Thoracic aorta (tissue), 2 donors: Measurements from ENCODE around the gene CLDN18. TPM values are rescaled to one million over a fixed set of nuclear protein-coding genes. Genes with fewer than 3 reads are reported as not detected.

Experiments
- ATAC-seq: fragments of 150-250 bp; one replicate; pipeline ENCODE4 v1.8.0; 2017; ENCODE audit warnings: low read depth; ENCODE audit not compliant: insufficient number of reproducible peaks, low FRiP score
- DNase-seq: peaks from one replicate; pipeline ENCODE4 v3.0.0-alpha.2; 2020; ENCODE audit warnings: low spot score
- H3K27ac ChIP-seq, 2 donors: fragments of 200-600 bp; sonication (generic); 1 replicate in 1 of 2; 2 replicates in 1 of 2; pipeline ENCODE4 v1.5.1; 2016; ENCODE audit warnings: mild to moderate bottlenecking in 2 of 2, moderate library complexity in 2 of 2
- H3K27me3 ChIP-seq: fragments of 200-600 bp; sonication (generic); replicated peaks from 2 replicates; pipeline ENCODE4 v1.6.0; 2016; ENCODE audit warnings: mild to moderate bottlenecking; ENCODE audit not compliant: insufficient read depth
- H3K36me3 ChIP-seq: fragments of 200-600 bp; sonication (generic); one replicate; pipeline ENCODE4 v1.5.1; 2016
- H3K4me1 ChIP-seq, 2 donors: fragments of 200-600 bp; sonication (generic); 1 replicate in 1 of 2; 2 replicates in 1 of 2; pipeline versions ENCODE4 v1.5.1 to v1.6.0; 2016; ENCODE audit warnings: low read depth in 2 of 2, mild to moderate bottlenecking in 1 of 2; ENCODE audit not compliant: control insufficient read depth in 1 of 2
- H3K4me3 ChIP-seq: fragments of 200-600 bp; sonication (generic); 2 replicates; pipeline ENCODE4 v1.5.1; 2016; ENCODE audit warnings: mild to moderate bottlenecking
- H3K9me3 ChIP-seq: fragments of 200-600 bp; sonication (generic); 2 replicates; pipeline ENCODE4 v1.5.1; 2016
- CTCF ChIP-seq: fragments of 200-600 bp; sonication (generic); IDR thresholded peaks from one replicate; pipeline ENCODE4 v1.5.1; 2019; ENCODE audit warnings: antibody characterized with exemption
- total RNA-seq, 2 donors: library from RNA; depleted of rRNA; stranded (reverse); fragments of >200 nt; gene quantifications; one replicate each; pipeline versions ENCODE4 v1.1.0 to v1.2.3, GENCODE V29; 2016

CLDN18 gene
- total RNA-seq, 2 donors from 2014 or later, result 7.3 TPM; not detected in 1

- Histone ChIP-seq H3K4me1 (no peaks in the 10 kb centered on the region), H3K27ac (no peak overlapping the region), H3K27me3 (no peaks in the 10 kb centered on the region), H3K4me3 (no peak overlapping the region), H3K9me3 (no peaks in the 10 kb centered on the region), H3K36me3 (no peaks in the 10 kb centered on the region)
- no peak for TF ChIP-seq CTCF
- ATAC-seq (no peak), DNase-seq (no peak)
Observed at GRCh38 chr3:137978328-137978727, 31.6 kb upstream of the CLDN18 start.

GRCh38 chr3:137987723-137988122 lies 22.2 kb upstream of the CLDN18 start:
- no peak overlapping the region for H3K27ac ChIP-seq
- no peaks in the 10 kb centered on the region for H3K4me1 ChIP-seq
- H3K4me3 ChIP-seq, result no peak overlapping the region
- H3K9me3 ChIP-seq, result no peaks in the 10 kb centered on the region
- H3K36me3 ChIP-seq, result no peaks in the 10 kb centered on the region
- no peak for TF ChIP-seq CTCF
- ATAC-seq (no peak), DNase-seq (no peak)
- no peaks in the 10 kb centered on the region for H3K27me3 ChIP-seq

GRCh38 chr3:137988152-137988551 lies 21.8 kb upstream of the CLDN18 start:
- Histone ChIP-seq H3K4me1 (no peaks in the 10 kb centered on the region), H3K9me3 (no peaks in the 10 kb centered on the region), H3K27ac (no peak overlapping the region), H3K36me3 (no peaks in the 10 kb centered on the region), H3K4me3 (no peak overlapping the region), H3K27me3 (no peaks in the 10 kb centered on the region)
- DNase-seq, result no peak
- no peak for TF ChIP-seq CTCF
- no peak for ATAC-seq

GRCh38 chr3:137988982-137989381 lies 21.0 kb upstream of the CLDN18 start:
- no peak for TF ChIP-seq CTCF
- H3K9me3 ChIP-seq, result peaks cover 2% of the 10 kb centered on the region
- H3K4me1 ChIP-seq, result no peaks in the 10 kb centered on the region
- H3K4me3 ChIP-seq, result no peak overlapping the region
- H3K27me3 ChIP-seq, result no peaks in the 10 kb centered on the region
- no peak for DNase-seq
- no peak overlapping the region for H3K27ac ChIP-seq
- H3K36me3 ChIP-seq, result no peaks in the 10 kb centered on the region
- ATAC-seq, result no peak

- no peak for ATAC-seq
- no peaks in the 10 kb centered on the region for H3K36me3 ChIP-seq
- no peak overlapping the region for H3K27ac ChIP-seq
- no peaks in the 10 kb centered on the region for H3K27me3 ChIP-seq
- H3K9me3 ChIP-seq, result peaks cover 3% of the 10 kb centered on the region
- no peak overlapping the region for H3K4me3 ChIP-seq
- TF ChIP-seq CTCF, result no peak
- no peak for DNase-seq
- H3K4me1 ChIP-seq, result no peaks in the 10 kb centered on the region
Observed at GRCh38 chr3:137990427-137990826, 19.5 kb upstream of the CLDN18 start.
